Activated CD4-positive, alpha-beta T cell treated with anti-CD3 and anti-CD28 coated beads, Interleukin-2, amount 10 ng/mL, durations not matched to agents 24 days and 14 days (primary cell): ENCODE measurements around the gene C17orf107. TPM values are rescaled to one million over a fixed set of nuclear protein-coding genes. Genes with fewer than 3 reads are reported as not detected.
"Not testable (repeated sequence)": the region's sequence is repeated elsewhere in the genome, so short reads cannot be mapped to it uniquely, and the experiment has no call there.

Experiments used
- DNase-seq: peaks from one replicate; pipeline ENCODE4 v3.0.0; 2022
- H3K27ac Mint-ChIP-seq: one replicate; pipeline ENCODE4 v1.8.0; 2022; ENCODE audit warnings: mild to moderate bottlenecking, mixed read lengths
- H3K27me3 Mint-ChIP-seq: one replicate; pipeline ENCODE4 v1.8.0; 2022; ENCODE audit warnings: mixed read lengths
- H3K36me3 Mint-ChIP-seq: one replicate; pipeline ENCODE4 v1.8.0; 2022; ENCODE audit warnings: low read depth, mild to moderate bottlenecking, mixed read lengths
- H3K4me1 Mint-ChIP-seq: one replicate; pipeline ENCODE4 v1.8.0; 2021; ENCODE audit warnings: mixed read lengths
- H3K4me3 Mint-ChIP-seq: one replicate; pipeline ENCODE4 v1.8.0; 2022; ENCODE audit warnings: mild to moderate bottlenecking, moderate library complexity, mixed read lengths
- H3K9me3 Mint-ChIP-seq: one replicate; pipeline ENCODE4 v1.8.0; 2021; ENCODE audit warnings: mixed read lengths
- intact Hi-C: fragments of 100-400 bp; cut with micrococcal nuclease; formaldehyde crosslinking; loops from one replicate; pipeline ENCODE4 v1.15.1; 2023
- total RNA-seq: library from RNA; stranded (reverse); gene quantifications from 2 replicates; pipeline ENCODE4 v1.2.3, GENCODE V29; 2022

Gene C17orf107
- total RNA-seq, 1 donor from 2014 or later: 1.7 TPM

- DNase-seq: no peak
- no peak overlapping the region for H3K4me3 Mint-ChIP-seq
- H3K27me3 Mint-ChIP-seq: no peaks in the 10 kb centered on the region
- H3K27ac Mint-ChIP-seq: no peak overlapping the region
- H3K9me3 Mint-ChIP-seq: no peaks in the 10 kb centered on the region
- H3K36me3 Mint-ChIP-seq: peaks cover 14% of the 10 kb centered on the region
- intact Hi-C loops: no loop called here
- H3K4me1 Mint-ChIP-seq: peaks cover 13% of the 10 kb centered on the region
Measured at GRCh38 chr17:4860651-4861050, 38.7 kb upstream of the C17orf107 start.

- Mint-ChIP-seq H3K4me3 (no peak overlapping the region), H3K27me3 (no peaks in the 10 kb centered on the region), H3K9me3 (no peaks in the 10 kb centered on the region), H3K36me3 (peaks cover 13% of the 10 kb centered on the region), H3K4me1 (peaks cover 11% of the 10 kb centered on the region), H3K27ac (no peak overlapping the region)
- DNase-seq: no peak
- intact Hi-C loops: no loop called here
Measured at GRCh38 chr17:4861052-4861451, 38.3 kb upstream of the C17orf107 start.

GRCh38 chr17:4862720-4863119 lies 36.6 kb upstream of the C17orf107 start:
- no peak for DNase-seq
- no peak overlapping the region for H3K27ac Mint-ChIP-seq
- peaks cover 8% of the 10 kb centered on the region for H3K4me1 Mint-ChIP-seq
- intact Hi-C loops: no loop called here
- no peaks in the 10 kb centered on the region for H3K9me3 Mint-ChIP-seq
- no peak overlapping the region for H3K4me3 Mint-ChIP-seq
- H3K36me3 Mint-ChIP-seq: peaks cover 7% of the 10 kb centered on the region
- H3K27me3 Mint-ChIP-seq: no peaks in the 10 kb centered on the region

GRCh38 chr17:4863321-4863720 lies 36.0 kb upstream of the C17orf107 start:
- Mint-ChIP-seq H3K27me3 (no peaks in the 10 kb centered on the region), H3K36me3 (peaks cover 7% of the 10 kb centered on the region)
- intact Hi-C loops: no loop called here

GRCh38 chr17:4867535-4867934 lies 31.8 kb upstream of the C17orf107 start:
- H3K27me3 Mint-ChIP-seq, H3K36me3 Mint-ChIP-seq, DNase-seq, H3K4me1 Mint-ChIP-seq, H3K9me3 Mint-ChIP-seq, intact Hi-C loops, H3K4me3 Mint-ChIP-seq, H3K27ac Mint-ChIP-seq: not testable (repeated sequence)

More at GRCh38 chr17:4863321-4863720, 36.0 kb upstream of the C17orf107 start:
- DNase-seq: no peak
- no peaks in the 10 kb centered on the region for H3K9me3 Mint-ChIP-seq
- H3K27ac Mint-ChIP-seq: no peak overlapping the region
- peaks cover 5% of the 10 kb centered on the region for H3K4me1 Mint-ChIP-seq
- no peak overlapping the region for H3K4me3 Mint-ChIP-seq

GRCh38 chr17:4869058-4869998 lies 30.0 kb upstream of the C17orf107 start:
- H3K4me3 Mint-ChIP-seq, DNase-seq, H3K36me3 Mint-ChIP-seq, H3K9me3 Mint-ChIP-seq, intact Hi-C loops, H3K27ac Mint-ChIP-seq, H3K27me3 Mint-ChIP-seq, H3K4me1 Mint-ChIP-seq: not testable (repeated sequence)

- no peak for DNase-seq
- Mint-ChIP-seq H3K27ac (no peak overlapping the region), H3K27me3 (no peaks in the 10 kb centered on the region), H3K4me3 (no peak overlapping the region), H3K4me1 (no peaks in the 10 kb centered on the region), H3K9me3 (no peaks in the 10 kb centered on the region), H3K36me3 (peaks cover 11% of the 10 kb centered on the region)
- intact Hi-C loops: no loop called here
Measured at GRCh38 chr17:4870855-4871254, 28.5 kb upstream of the C17orf107 start.

- no peak overlapping the region for H3K27ac Mint-ChIP-seq
- no peaks in the 10 kb centered on the region for H3K4me1 Mint-ChIP-seq
- peaks cover 14% of the 10 kb centered on the region for H3K36me3 Mint-ChIP-seq
- intact Hi-C loops: no loop called here
- no peaks in the 10 kb centered on the region for H3K27me3 Mint-ChIP-seq
- no peak overlapping the region for H3K4me3 Mint-ChIP-seq
- no peak for DNase-seq
- no peaks in the 10 kb centered on the region for H3K9me3 Mint-ChIP-seq
Measured at GRCh38 chr17:4872786-4873185, 26.6 kb upstream of the C17orf107 start.

- Mint-ChIP-seq H3K4me1 (peaks cover 3% of the 10 kb centered on the region), H3K27me3 (no peaks in the 10 kb centered on the region), H3K27ac (no peak overlapping the region), H3K4me3 (no peak overlapping the region), H3K36me3 (peaks cover 26% of the 10 kb centered on the region), H3K9me3 (no peaks in the 10 kb centered on the region)
- intact Hi-C loops: no loop called here
- DNase-seq: no peak
Measured at GRCh38 chr17:4877089-4877488, 22.2 kb upstream of the C17orf107 start.

GRCh38 chr17:4879601-4880000 lies 19.7 kb upstream of the C17orf107 start:
- H3K27me3 Mint-ChIP-seq: no peaks in the 10 kb centered on the region
- no peak overlapping the region for H3K27ac Mint-ChIP-seq
- H3K36me3 Mint-ChIP-seq: peaks cover 26% of the 10 kb centered on the region

GRCh38 chr17:4880857-4881256 lies 18.5 kb upstream of the C17orf107 start:
- Mint-ChIP-seq H3K27me3 (no peaks in the 10 kb centered on the region), H3K27ac (no peak overlapping the region), H3K4me3 (no peak overlapping the region), H3K4me1 (peaks cover 3% of the 10 kb centered on the region), H3K36me3 (peaks cover 33% of the 10 kb centered on the region), H3K9me3 (no peaks in the 10 kb centered on the region)
- DNase-seq: no peak
- intact Hi-C loops: loop anchor here (10.0 kb wide), 1 partner anchor 46 kb away; the partner anchor contains the start of gene MINK1

More at GRCh38 chr17:4879601-4880000, 19.7 kb upstream of the C17orf107 start:
- H3K4me1 Mint-ChIP-seq: peaks cover 3% of the 10 kb centered on the region
- no peak overlapping the region for H3K4me3 Mint-ChIP-seq
- H3K9me3 Mint-ChIP-seq: no peaks in the 10 kb centered on the region
- intact Hi-C loops: no loop called here
- no peak for DNase-seq

- Mint-ChIP-seq H3K9me3 (no peaks in the 10 kb centered on the region), H3K4me3 (no peak overlapping the region), H3K36me3 (peaks cover 36% of the 10 kb centered on the region), H3K4me1 (peaks cover 3% of the 10 kb centered on the region), H3K27ac (no peak overlapping the region), H3K27me3 (no peaks in the 10 kb centered on the region)
- DNase-seq: peak; percentile 90
- intact Hi-C loops: loop anchor here (10.0 kb wide), 1 partner anchor 47 kb away; the partner anchor contains the start of gene MINK1
Measured at GRCh38 chr17:4881761-4882555, 17.4 kb upstream of the C17orf107 start.

GRCh38 chr17:4884489-4884888 lies 14.8 kb upstream of the C17orf107 start:
- H3K36me3 Mint-ChIP-seq: peaks cover 40% of the 10 kb centered on the region
- intact Hi-C loops: loop anchor here (10.0 kb wide), 1 partner anchor 50 kb away; the partner anchor contains the start of gene MINK1
- H3K4me3 Mint-ChIP-seq: no peak overlapping the region
- DNase-seq: no peak
- H3K27ac Mint-ChIP-seq: no peak overlapping the region
- H3K27me3 Mint-ChIP-seq: no peaks in the 10 kb centered on the region
- peaks cover 3% of the 10 kb centered on the region for H3K4me1 Mint-ChIP-seq
- no peaks in the 10 kb centered on the region for H3K9me3 Mint-ChIP-seq

- Mint-ChIP-seq H3K4me3 (no peak overlapping the region), H3K36me3 (peaks cover 41% of the 10 kb centered on the region), H3K4me1 (peaks cover 1% of the 10 kb centered on the region), H3K9me3 (no peaks in the 10 kb centered on the region), H3K27me3 (no peaks in the 10 kb centered on the region), H3K27ac (no peak overlapping the region)
- DNase-seq: no peak
- intact Hi-C loops: loop anchor here (10.0 kb wide), 1 partner anchor 52 kb away; the partner anchor contains the start of gene MINK1
Measured at GRCh38 chr17:4886830-4887229, 12.5 kb upstream of the C17orf107 start.
